GM23338 (cell line): Measurements from ENCODE around the gene UNC13C. TPM values are rescaled to one million over a fixed set of nuclear protein-coding genes. Genes with fewer than 3 reads are reported as not detected.

Experiments used
- ATAC-seq: fragments of 200-7000 bp; cut with Tn5 transposase; 3 replicates; pipeline ENCODE4 v1.9.1; 2020
- DNase-seq: peaks from one replicate; pipeline ENCODE4 v3.0.0-alpha.2; 2015; ENCODE audit warnings: low spot score
- H2AFZ ChIP-seq: fragments of 200-600 bp; sonication (generic); 2 replicates; pipeline ENCODE4 v1.8.0; 2016; ENCODE audit warnings: antibody characterized with exemption, mild to moderate bottlenecking, moderate library complexity
- H3F3A ChIP-seq: fragments of 200-600 bp; sonication (generic); replicated peaks from 2 replicates; pipeline ENCODE4 v1.8.0; 2017; ENCODE audit warnings: antibody characterized with exemption, mixed run types, low read depth
- H3K27ac ChIP-seq: fragments of 200-600 bp; sonication (generic); 2 replicates; pipeline ENCODE4 v1.6.1; 2016; ENCODE audit warnings: low read depth
- H3K27me3 ChIP-seq: fragments of 200-600 bp; sonication (generic); 2 replicates; pipeline ENCODE4 v1.8.0; 2016; ENCODE audit warnings: mild to moderate bottlenecking, mixed run types, moderate library complexity; ENCODE audit not compliant: insufficient read depth
- H3K36me3 ChIP-seq: fragments of 200-600 bp; sonication (generic); 2 replicates; pipeline ENCODE4 v1.8.0; 2016; ENCODE audit warnings: mild to moderate bottlenecking; ENCODE audit not compliant: insufficient read depth
- H3K4me1 ChIP-seq: fragments of 200-600 bp; sonication (generic); 2 replicates; pipeline ENCODE4 v1.8.0; 2016; ENCODE audit warnings: mild to moderate bottlenecking, moderate library complexity; ENCODE audit not compliant: insufficient read depth
- H3K4me2 ChIP-seq: fragments of 200-600 bp; sonication (generic); 2 replicates; pipeline ENCODE4 v1.7.1; 2017; ENCODE audit warnings: mixed run types
- H3K4me3 ChIP-seq: fragments of 200-600 bp; sonication (generic); 2 replicates; pipeline ENCODE4 v1.6.1; 2016; ENCODE audit warnings: mixed run types
- H3K79me2 ChIP-seq: fragments of 200-600 bp; sonication (generic); replicated peaks from 2 replicates; pipeline ENCODE4 v1.8.0; 2017; ENCODE audit warnings: mild to moderate bottlenecking; ENCODE audit not compliant: insufficient read depth
- H3K9me2 ChIP-seq: fragments of 200-600 bp; sonication (generic); 2 replicates; pipeline ENCODE4 v1.8.0; 2017; ENCODE audit not compliant: insufficient read depth
- H4K20me1 ChIP-seq: fragments of 200-600 bp; sonication (generic); replicated peaks from 2 replicates; pipeline ENCODE4 v1.8.0; 2017; ENCODE audit warnings: mild to moderate bottlenecking; ENCODE audit not compliant: insufficient read depth
- H3K27ac Mint-ChIP-seq: 2 replicates; pipeline ENCODE4 v1.8.0; 2020; ENCODE audit warnings: inconsistent platforms, mild to moderate bottlenecking, moderate library complexity, mixed read lengths
- H3K27me3 Mint-ChIP-seq: 3 replicates; pipeline ENCODE4 v1.8.0; 2022; ENCODE audit warnings: low read depth, mild to moderate bottlenecking, moderate library complexity, mixed read lengths, inconsistent platforms; ENCODE audit not compliant: insufficient read depth, poor library complexity
- H3K36me3 Mint-ChIP-seq: 3 replicates; pipeline ENCODE4 v1.8.0; 2021; ENCODE audit warnings: low read depth, mild to moderate bottlenecking, inconsistent platforms, moderate library complexity, mixed read lengths
- H3K4me1 Mint-ChIP-seq: 3 replicates; pipeline ENCODE4 v1.8.0; 2020; ENCODE audit warnings: mild to moderate bottlenecking, inconsistent platforms, mixed read lengths
- H3K4me3 Mint-ChIP-seq: 3 replicates; pipeline ENCODE4 v1.8.0; 2021; ENCODE audit warnings: moderate library complexity, mild to moderate bottlenecking, inconsistent platforms, mixed read lengths
- H3K9me3 Mint-ChIP-seq: 3 replicates; pipeline ENCODE4 v1.8.0; 2020; ENCODE audit warnings: moderate library complexity, mild to moderate bottlenecking, inconsistent platforms, mixed read lengths
- EZH2 ChIP-seq: fragments of 200-600 bp; sonication (generic); IDR thresholded peaks from one replicate; pipeline ENCODE4 v1.8.0; 2017; ENCODE audit warnings: antibody characterized with exemption, mild to moderate bottlenecking, low read depth; ENCODE audit not compliant: unreplicated experiment
- EZH2phosphoT487 ChIP-seq: fragments of 200-600 bp; sonication (generic); IDR thresholded peaks from one replicate; pipeline ENCODE4 v1.8.1; 2018; ENCODE audit warnings: antibody characterized with exemption; ENCODE audit not compliant: unreplicated experiment
- JUNB ChIP-seq: IDR thresholded peaks from one replicate; pipeline ENCODE4 v1.6.1; 2016; ENCODE audit warnings: antibody characterized with exemption; ENCODE audit not compliant: unreplicated experiment
- NANOG ChIP-seq: IDR thresholded peaks from 2 replicates; pipeline ENCODE4 v1.6.1; 2016; ENCODE audit warnings: antibody characterized with exemption, borderline replicate concordance
- ZNF114 ChIP-seq: fragments of 250-450 bp; sonication (Bioruptor Pico); IDR thresholded peaks from 2 replicates; pipeline ENCODE4 v1.5.0; 2020; ENCODE audit warnings: mild to moderate bottlenecking, moderate library complexity
- polyA plus RNA-seq: library from polyadenylated mRNA; unstranded; fragments of >200 nt; fragmentation: Nextera tagmentation; extraction: Ambion mirVana; gene quantifications from 2 replicates; pipeline ENCODE4 v1.2.1, GENCODE V29; 2016
- total RNA-seq: library from RNA; depleted of rRNA; stranded (reverse); fragments of >200 nt; shearing (Covaris generic); gene quantifications from 2 replicates; pipeline ENCODE4 v1.2.3, GENCODE V29; 2014

The UNC13C gene
- total and polyA plus RNA-seq, 2 experiments from 2014 or later, result 0.03 TPM; not detected in 1

DNA sequence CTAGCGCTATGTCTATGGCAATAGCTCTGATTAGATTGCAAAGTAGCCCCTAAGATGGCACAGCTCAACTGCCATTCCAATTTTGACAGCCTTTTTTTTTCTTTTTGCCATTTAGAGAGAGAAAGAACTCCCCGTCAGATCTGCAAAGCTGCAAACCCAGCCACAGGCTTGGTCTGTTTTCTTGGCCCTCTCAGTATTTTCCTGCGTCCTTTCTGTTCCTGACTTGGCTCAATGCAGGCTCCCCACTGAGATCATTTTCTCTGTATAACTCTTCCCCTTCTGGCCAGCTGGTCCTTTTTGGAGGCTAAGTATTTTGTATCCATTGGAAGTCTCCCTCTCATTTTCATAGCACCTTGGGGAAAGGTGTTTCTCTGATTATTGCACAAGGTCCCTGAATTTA, 386.7 kb downstream of the UNC13C start:
- H3K27ac ChIP-seq, result no peak overlapping the region
- ATAC-seq (no peak), DNase-seq (no peak)
- H4K20me1 ChIP-seq, result no peaks in the 10 kb centered on the region
- H3K4me3 Mint-ChIP-seq, result no peak overlapping the region
- H3K36me3 ChIP-seq, result peaks cover 5% of the 10 kb centered on the region; the same call in 1 of the 2 replicates
- peaks cover 10% of the 10 kb centered on the region; the same call in 2 of the 3 replicates for H3K4me1 Mint-ChIP-seq
- no peaks in the 10 kb centered on the region for H3K4me1 ChIP-seq
- H3K79me2 ChIP-seq, result no peaks in the 10 kb centered on the region
- H2AFZ ChIP-seq, result no peak overlapping the region
- H3F3A ChIP-seq, result no peaks in the 10 kb centered on the region
- H3K27ac Mint-ChIP-seq, result no peak overlapping the region
- H3K9me3 Mint-ChIP-seq, result peaks cover 51% of the 10 kb centered on the region
- H3K27me3 Mint-ChIP-seq, result peaks cover 2% of the 10 kb centered on the region
- H3K4me2 ChIP-seq, result no peak overlapping the region
- no peak overlapping the region for H3K4me3 ChIP-seq
- H3K27me3 ChIP-seq, result no peaks in the 10 kb centered on the region
- no peaks in the 10 kb centered on the region for H3K9me2 ChIP-seq
- TF ChIP-seq ZNF114 (CRISPR knock-in tag) (no peak), JUNB (no peak)
- H3K36me3 Mint-ChIP-seq, result no peaks in the 10 kb centered on the region; the same call in 2 of the 3 replicates

DNA sequence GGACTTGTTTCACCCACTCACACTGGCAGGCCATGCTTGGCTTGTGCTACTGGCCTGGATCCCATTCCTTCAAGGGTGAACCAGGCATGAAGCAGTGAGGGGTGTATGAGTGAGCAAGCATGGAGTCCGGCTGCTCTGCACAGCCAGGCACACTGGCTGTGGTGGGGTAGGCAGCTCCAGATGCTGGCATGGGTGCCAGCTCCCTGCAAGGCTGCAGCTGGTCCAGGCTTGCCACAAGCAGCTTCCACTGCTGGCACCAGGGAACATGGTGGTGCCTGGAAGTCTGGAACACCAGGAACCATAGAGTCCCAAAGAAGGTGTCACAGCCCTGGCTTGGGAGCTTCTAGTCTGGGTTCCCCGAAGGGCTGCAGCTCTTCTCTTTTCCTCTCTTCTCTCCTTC, 395.1 kb downstream of the UNC13C start:
- no peak for ATAC-seq
- TF ChIP-seq EZH2phosphoT487, result no peak

DNA sequence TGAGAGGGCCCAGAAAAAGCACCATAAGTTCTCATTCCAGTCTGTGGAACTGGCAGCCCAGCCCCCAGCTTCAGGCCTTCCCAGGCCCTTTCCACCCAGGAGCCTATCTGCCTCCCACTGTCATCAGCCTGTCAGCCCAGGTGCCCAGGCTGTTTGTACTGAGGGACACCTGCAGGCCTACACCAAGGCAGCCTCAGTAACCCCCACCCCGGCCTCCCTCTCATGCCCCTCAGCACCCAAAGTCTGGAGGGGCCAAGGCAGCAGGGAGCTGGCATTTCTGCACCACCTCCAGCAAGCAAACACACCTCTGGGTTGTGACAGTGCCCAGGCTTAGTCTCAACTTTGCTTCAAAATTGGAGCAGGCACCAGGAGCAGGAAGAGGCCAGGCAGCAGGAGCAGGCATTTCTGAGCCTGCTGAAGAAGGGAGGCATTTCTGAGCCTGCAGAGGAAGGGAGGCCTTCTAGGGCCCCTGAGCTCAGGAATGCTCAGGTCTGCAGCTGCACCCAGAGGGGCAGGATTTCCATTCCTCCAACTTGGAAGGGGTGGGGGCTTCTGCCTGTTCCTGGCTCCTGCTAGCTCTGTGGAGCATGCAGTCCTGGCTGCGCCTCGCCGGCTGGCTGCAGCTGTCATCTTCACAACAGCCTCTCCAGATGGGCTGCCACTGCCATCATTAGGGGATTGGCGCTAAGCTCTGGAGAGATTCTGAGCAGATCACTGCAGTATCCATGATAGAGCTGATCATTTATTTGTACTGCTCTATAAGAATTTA, 396.1 kb downstream of the UNC13C start:
- H3K4me1 Mint-ChIP-seq, result peaks cover under 1% of the 10 kb centered on the region; the same call in 1 of the 3 replicates
- no peak overlapping the region for H3K4me3 Mint-ChIP-seq
- H3K27me3 Mint-ChIP-seq, result no peaks in the 10 kb centered on the region
- no peaks in the 10 kb centered on the region for H3F3A ChIP-seq
- no peaks in the 10 kb centered on the region for H3K79me2 ChIP-seq
- ATAC-seq, result no peak
- H4K20me1 ChIP-seq, result no peaks in the 10 kb centered on the region
- no peaks in the 10 kb centered on the region for H3K27me3 ChIP-seq
- TF ChIP-seq EZH2 (no peak), EZH2phosphoT487 (no peak), NANOG (no peak)
- no peaks in the 10 kb centered on the region for H3K9me2 ChIP-seq
- H3K36me3 Mint-ChIP-seq, result peaks cover 3% of the 10 kb centered on the region; the same call in 1 of the 3 replicates
- no peaks in the 10 kb centered on the region for H3K4me1 ChIP-seq
- no peak overlapping the region for H2AFZ ChIP-seq
- no peak overlapping the region for H3K4me3 ChIP-seq
- H3K27ac ChIP-seq, result no peak overlapping the region
- DNase-seq, result no peak
- H3K9me3 Mint-ChIP-seq, result peaks cover 17% of the 10 kb centered on the region
- no peak overlapping the region for H3K4me2 ChIP-seq
- no peaks in the 10 kb centered on the region for H3K36me3 ChIP-seq
- no peak overlapping the region for H3K27ac Mint-ChIP-seq

More for the DNA sequence above, 395.1 kb downstream of the UNC13C start:
- no peak for DNase-seq
- no peaks in the 10 kb centered on the region for H3K4me1 ChIP-seq
- no peak overlapping the region for H2AFZ ChIP-seq
- no peaks in the 10 kb centered on the region for H3K79me2 ChIP-seq
- H3K4me2 ChIP-seq, result no peak overlapping the region
- no peaks in the 10 kb centered on the region for H3K9me2 ChIP-seq
- no peaks in the 10 kb centered on the region for H3F3A ChIP-seq
- peaks cover 6% of the 10 kb centered on the region; the same call in 2 of the 3 replicates for H3K4me1 Mint-ChIP-seq
- no peak overlapping the region for H3K27ac ChIP-seq
- H3K36me3 ChIP-seq, result no peaks in the 10 kb centered on the region
- no peak overlapping the region for H3K4me3 ChIP-seq
- no peaks in the 10 kb centered on the region for H3K27me3 Mint-ChIP-seq
- H3K4me3 Mint-ChIP-seq, result no peak overlapping the region
- H3K27ac Mint-ChIP-seq, result no peak overlapping the region
- H3K36me3 Mint-ChIP-seq, result peaks cover 3% of the 10 kb centered on the region; the same call in 1 of the 3 replicates
- H4K20me1 ChIP-seq, result no peaks in the 10 kb centered on the region
- H3K27me3 ChIP-seq, result no peaks in the 10 kb centered on the region
- peaks cover 20% of the 10 kb centered on the region for H3K9me3 Mint-ChIP-seq
